Measurements from ENCODE around the gene NRARP. TPM values are rescaled to one million over a fixed set of nuclear protein-coding genes. Genes with fewer than 3 reads are reported as not detected.
A peak's percentile ranks its signal among the peaks of the same experiment; 100 is the strongest.

NRARP gene
- total RNA-seq, 1 donor from 2014 or later = 13.4 TPM

GRCh38 chr9:137276473-137277328 lies 25.4 kb downstream of the NRARP start:
- peak overlapping the region; percentile 90 for H3K4me3 Mint-ChIP-seq
- no peak for DNase-seq
- no peaks in the 10 kb centered on the region for H3K9me3 Mint-ChIP-seq
- H3K27me3 Mint-ChIP-seq = no peaks in the 10 kb centered on the region
- peaks cover 8% of the 10 kb centered on the region for H3K4me1 Mint-ChIP-seq
- peaks cover 9% of the 10 kb centered on the region for H3K36me3 Mint-ChIP-seq (ENCODE audit: low read depth)
- peak overlapping the region; percentile 91 for H3K27ac Mint-ChIP-seq
- intact Hi-C loops (cut with micrococcal nuclease) = no loop called here

GRCh38 chr9:137275588-137276472 lies 26.2 kb downstream of the NRARP start:
- intact Hi-C loops (cut with micrococcal nuclease) = no loop called here
- DNase-seq = no peak
- H3K27me3 Mint-ChIP-seq = no peaks in the 10 kb centered on the region
- H3K4me1 Mint-ChIP-seq = peaks cover 12% of the 10 kb centered on the region
- peak overlapping the region; percentile 49 for H3K27ac Mint-ChIP-seq
- H3K4me3 Mint-ChIP-seq = peak overlapping the region; percentile 17
- no peaks in the 10 kb centered on the region for H3K9me3 Mint-ChIP-seq
- peaks cover 14% of the 10 kb centered on the region for H3K36me3 Mint-ChIP-seq (ENCODE audit: low read depth)

GRCh38 chr9:137275203-137275587 lies 26.9 kb downstream of the NRARP start:
- intact Hi-C loops (cut with micrococcal nuclease) = no loop called here
- H3K9me3 Mint-ChIP-seq = no peaks in the 10 kb centered on the region
- no peak for DNase-seq
- H3K36me3 Mint-ChIP-seq (ENCODE audit: low read depth) = peaks cover 14% of the 10 kb centered on the region
- peaks cover 12% of the 10 kb centered on the region for H3K4me1 Mint-ChIP-seq
- peak overlapping the region; percentile 49 for H3K27ac Mint-ChIP-seq
- no peaks in the 10 kb centered on the region for H3K27me3 Mint-ChIP-seq
- H3K4me3 Mint-ChIP-seq = peak overlapping the region; percentile 17

- Mint-ChIP-seq H3K9me3 (no peaks in the 10 kb centered on the region), H3K4me1 (peaks cover 12% of the 10 kb centered on the region), H3K27me3 (no peaks in the 10 kb centered on the region), H3K4me3 (no peak overlapping the region), H3K36me3 (ENCODE audit: low read depth) (peaks cover 15% of the 10 kb centered on the region), H3K27ac (no peak overlapping the region)
- no peak for DNase-seq
- intact Hi-C loops (cut with micrococcal nuclease) = no loop called here
Observed at GRCh38 chr9:137273611-137274320, 28.3 kb downstream of the NRARP start.

GRCh38 chr9:137273095-137273490 lies 29.0 kb downstream of the NRARP start:
- Mint-ChIP-seq H3K27ac (no peak overlapping the region), H3K9me3 (no peaks in the 10 kb centered on the region), H3K27me3 (no peaks in the 10 kb centered on the region), H3K4me3 (no peak overlapping the region), H3K36me3 (ENCODE audit: low read depth) (peaks cover 20% of the 10 kb centered on the region), H3K4me1 (peaks cover 12% of the 10 kb centered on the region)
- no peak for DNase-seq
- intact Hi-C loops (cut with micrococcal nuclease) = no loop called here

- DNase-seq = no peak
- H3K4me1 Mint-ChIP-seq = peaks cover 12% of the 10 kb centered on the region
Observed at GRCh38 chr9:137272241-137273094, 29.6 kb downstream of the NRARP start.

GRCh38 chr9:137271696-137272076 lies 30.4 kb downstream of the NRARP start:
- no peak overlapping the region for H3K27ac Mint-ChIP-seq
- H3K4me3 Mint-ChIP-seq = no peak overlapping the region
- H3K4me1 Mint-ChIP-seq = peaks cover 9% of the 10 kb centered on the region
- DNase-seq = no peak
- intact Hi-C loops (cut with micrococcal nuclease) = no loop called here
- no peaks in the 10 kb centered on the region for H3K9me3 Mint-ChIP-seq
- peaks cover 26% of the 10 kb centered on the region for H3K36me3 Mint-ChIP-seq (ENCODE audit: low read depth)
- no peaks in the 10 kb centered on the region for H3K27me3 Mint-ChIP-seq

More at GRCh38 chr9:137272241-137273094, 29.6 kb downstream of the NRARP start:
- no peak overlapping the region for H3K27ac Mint-ChIP-seq
- peaks cover 24% of the 10 kb centered on the region for H3K36me3 Mint-ChIP-seq (ENCODE audit: low read depth)
- no peaks in the 10 kb centered on the region for H3K9me3 Mint-ChIP-seq
- intact Hi-C loops (cut with micrococcal nuclease) = no loop called here
- H3K4me3 Mint-ChIP-seq = no peak overlapping the region
- no peaks in the 10 kb centered on the region for H3K27me3 Mint-ChIP-seq

- no peaks in the 10 kb centered on the region for H3K9me3 Mint-ChIP-seq
- peak overlapping the region; percentile 51 for H3K27ac Mint-ChIP-seq
- intact Hi-C loops (cut with micrococcal nuclease) = no loop called here
- H3K36me3 Mint-ChIP-seq (ENCODE audit: low read depth) = peaks cover 26% of the 10 kb centered on the region
- peak; percentile 74 for DNase-seq
- H3K27me3 Mint-ChIP-seq = no peaks in the 10 kb centered on the region
- H3K4me3 Mint-ChIP-seq = no peak overlapping the region
- H3K4me1 Mint-ChIP-seq = peaks cover 9% of the 10 kb centered on the region
Observed at GRCh38 chr9:137270929-137271695, 31.0 kb downstream of the NRARP start.

GRCh38 chr9:137269231-137269772 lies 32.8 kb downstream of the NRARP start:
- peaks cover 4% of the 10 kb centered on the region for H3K4me1 Mint-ChIP-seq
- H3K27ac Mint-ChIP-seq = no peak overlapping the region
- no peaks in the 10 kb centered on the region for H3K27me3 Mint-ChIP-seq
- intact Hi-C loops (cut with micrococcal nuclease) = no loop called here
- no peak for DNase-seq
- H3K36me3 Mint-ChIP-seq (ENCODE audit: low read depth) = peaks cover 31% of the 10 kb centered on the region
- no peaks in the 10 kb centered on the region for H3K9me3 Mint-ChIP-seq
- H3K4me3 Mint-ChIP-seq = no peak overlapping the region

GRCh38 chr9:137268538-137269201 lies 33.4 kb downstream of the NRARP start:
- intact Hi-C loops (cut with micrococcal nuclease) = no loop called here
- H3K27ac Mint-ChIP-seq = peak overlapping the region; percentile 4

GRCh38 chr9:137267933-137268355 lies 34.1 kb downstream of the NRARP start:
- DNase-seq = no peak

More at GRCh38 chr9:137268538-137269201, 33.4 kb downstream of the NRARP start:
- Mint-ChIP-seq H3K4me1 (peaks cover 4% of the 10 kb centered on the region), H3K27me3 (no peaks in the 10 kb centered on the region), H3K36me3 (ENCODE audit: low read depth) (peaks cover 35% of the 10 kb centered on the region), H3K9me3 (no peaks in the 10 kb centered on the region), H3K4me3 (no peak overlapping the region)
- DNase-seq = no peak

More at GRCh38 chr9:137267933-137268355, 34.1 kb downstream of the NRARP start:
- Mint-ChIP-seq H3K36me3 (ENCODE audit: low read depth) (peaks cover 35% of the 10 kb centered on the region), H3K4me1 (peaks cover 4% of the 10 kb centered on the region), H3K9me3 (no peaks in the 10 kb centered on the region), H3K27ac (no peak overlapping the region), H3K27me3 (no peaks in the 10 kb centered on the region), H3K4me3 (no peak overlapping the region)
- intact Hi-C loops (cut with micrococcal nuclease) = no loop called here
